Activated CD8-positive, alpha-beta T cell treated with anti-CD3 and anti-CD28 coated beads for 36 hours (primary cell): ENCODE data around the gene DCD. TPM values are rescaled to one million over a fixed set of nuclear protein-coding genes. Genes with fewer than 3 reads are reported as not detected.

Source experiments
- ATAC-seq: fragments of 200-7000 bp; cut with Tn5 transposase; one replicate; pipeline ENCODE4 v1.10.0; 2021; ENCODE audit warnings: mild to moderate bottlenecking, moderate library complexity
- CTCF ChIA-PET: fragments of 350-600 bp; sonication (Branson Sonifier 250); formaldehyde crosslinking; loops from one replicate; lab custom pipeline; 2021; ENCODE audit warnings: antibody characterized with exemption; lab: Charles Lee
- POLR2A ChIA-PET: fragments of 350-600 bp; sonication (Branson Sonifier 250); formaldehyde crosslinking; loops from one replicate; lab custom pipeline; 2021; ENCODE audit warnings: antibody characterized with exemption; lab: Charles Lee
- DNase-seq: peaks from one replicate; pipeline ENCODE4 v3.0.0-alpha.2; 2020
- H3K27ac Mint-ChIP-seq: one replicate; pipeline ENCODE4 v1.8.0; 2021; ENCODE audit warnings: mild to moderate bottlenecking, mixed read lengths
- H3K27me3 Mint-ChIP-seq: one replicate; pipeline ENCODE4 v1.8.0; 2021; ENCODE audit warnings: mixed read lengths
- H3K36me3 Mint-ChIP-seq: one replicate; pipeline ENCODE4 v1.8.0; 2021; ENCODE audit warnings: low read depth, mixed read lengths
- H3K4me1 Mint-ChIP-seq: one replicate; pipeline ENCODE4 v1.8.0; 2021; ENCODE audit warnings: low read depth, mixed read lengths
- H3K4me3 Mint-ChIP-seq: one replicate; pipeline ENCODE4 v1.8.0; 2021; ENCODE audit warnings: mild to moderate bottlenecking, moderate library complexity, mixed read lengths
- H3K9me3 Mint-ChIP-seq: one replicate; pipeline ENCODE4 v1.8.0; 2021; ENCODE audit warnings: mixed read lengths
- CTCF ChIP-seq: fragments of 200-600 bp; IDR thresholded peaks from one replicate; pipeline ENCODE4 v1.8.0; 2022; ENCODE audit warnings: antibody characterized with exemption, mild to moderate bottlenecking
- intact Hi-C: fragments of 100-400 bp; cut with micrococcal nuclease; formaldehyde crosslinking; loops from one replicate; pipeline ENCODE4 v1.10.0; 2022
- total RNA-seq, 2 experiments: library from RNA; stranded (reverse); gene quantifications; one replicate each; pipeline ENCODE4 v1.2.3, GENCODE V29; 2021

The DCD gene
- total RNA-seq, 2 experiments from 2014 or later, result not detected

GRCh38 chr12:54634795-54635194, 13.4 kb downstream of the DCD start, which contains the start of gene LACRT:
LACRT (minus strand) TSS chr12:54634895; CDS start chr12:54634841, 54 bp downstream.
- TF ChIP-seq CTCF, result no peak
- intact Hi-C loops, result no loop called here
- Mint-ChIP-seq H3K27me3 (peaks cover 15% of the 10 kb centered on the region), H3K9me3 (no peaks in the 10 kb centered on the region), H3K36me3 (no peaks in the 10 kb centered on the region), H3K4me1 (peaks cover 3% of the 10 kb centered on the region), H3K4me3 (no peak within 1 kb of the TSS), H3K27ac (no peak within 1 kb of the TSS)
- DNase-seq (no peak), ATAC-seq (no peak)
- ChIA-PET POLR2A (no interaction called here), CTCF (interaction anchor here (0.9 kb wide), 1 partner anchor 55 kb away, joined by 3 read pairs; no protein-coding TSS in a partner anchor)

- ATAC-seq (no peak), DNase-seq (no peak)
- POLR2A ChIA-PET, result no interaction called here
- Mint-ChIP-seq H3K4me1 (peaks cover 3% of the 10 kb centered on the region), H3K27ac (no peak overlapping the region), H3K36me3 (no peaks in the 10 kb centered on the region), H3K4me3 (no peak overlapping the region), H3K27me3 (peaks cover 21% of the 10 kb centered on the region), H3K9me3 (peaks cover 6% of the 10 kb centered on the region)
- CTCF ChIA-PET, result interaction anchor here (0.9 kb wide), 1 partner anchor 55 kb away, joined by 3 read pairs; no protein-coding TSS in a partner anchor
- no peak for TF ChIP-seq CTCF
- intact Hi-C loops, result no loop called here
These were observed 16.0 kb downstream of the DCD start for GRCh38 chr12:54631988-54632728.

- H3K27ac Mint-ChIP-seq, result no peak overlapping the region
- peaks cover 25% of the 10 kb centered on the region for H3K27me3 Mint-ChIP-seq
- H3K9me3 Mint-ChIP-seq, result peaks cover 9% of the 10 kb centered on the region
- H3K36me3 Mint-ChIP-seq, result no peaks in the 10 kb centered on the region
- DNase-seq (no peak), ATAC-seq (no peak)
- no peak overlapping the region for H3K4me3 Mint-ChIP-seq
- peaks cover 3% of the 10 kb centered on the region for H3K4me1 Mint-ChIP-seq
- POLR2A ChIA-PET, result no interaction called here
- no peak for TF ChIP-seq CTCF
- intact Hi-C loops, result no loop called here
- CTCF ChIA-PET, result interaction anchor here (0.8 kb wide), 1 partner anchor 9 kb away, joined by 3 read pairs; no protein-coding TSS in a partner anchor
These were observed 16.6 kb downstream of the DCD start for GRCh38 chr12:54631551-54631950.

DNA sequence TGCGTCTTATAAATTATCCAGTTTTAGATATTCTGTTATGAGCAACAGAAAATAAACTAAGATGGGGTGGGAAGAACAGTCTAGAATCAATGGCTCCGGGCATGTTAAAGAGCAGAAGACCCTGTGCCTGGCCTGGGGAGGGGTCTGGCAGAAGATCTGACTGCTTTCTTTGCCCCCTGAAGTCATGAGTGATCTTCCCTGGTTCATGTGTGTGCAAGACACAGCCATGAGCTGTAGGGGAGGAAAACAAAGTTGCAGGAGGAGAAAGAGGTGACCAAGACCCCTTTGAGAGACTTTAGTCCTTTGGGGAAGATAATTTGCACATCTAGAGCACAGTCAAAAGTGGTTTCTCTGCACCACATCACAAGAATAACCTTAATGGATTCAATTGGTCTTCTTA, 18.2 kb downstream of the DCD start:
- H3K27ac Mint-ChIP-seq, result no peak overlapping the region
- no peaks in the 10 kb centered on the region for H3K36me3 Mint-ChIP-seq
- H3K4me3 Mint-ChIP-seq, result no peak overlapping the region
- no peak for TF ChIP-seq CTCF
- CTCF ChIA-PET, result interaction anchor here (1.1 kb wide), 2 partner anchors 50 kb away, joined by 3 to 5 read pairs; no protein-coding TSS in a partner anchor
- H3K9me3 Mint-ChIP-seq, result peaks cover 9% of the 10 kb centered on the region
- DNase-seq (no peak), ATAC-seq (no peak)
- peaks cover 37% of the 10 kb centered on the region for H3K27me3 Mint-ChIP-seq
- POLR2A ChIA-PET, result no interaction called here
- peaks cover 3% of the 10 kb centered on the region for H3K4me1 Mint-ChIP-seq
- intact Hi-C loops, result no loop called here

- peaks cover 9% of the 10 kb centered on the region for H3K9me3 Mint-ChIP-seq
- ATAC-seq (no peak), DNase-seq (no peak)
- no peak overlapping the region for H3K4me3 Mint-ChIP-seq
- no peak for TF ChIP-seq CTCF
- H3K27ac Mint-ChIP-seq, result no peak overlapping the region
- ChIA-PET CTCF (interaction anchor here (0.6 to 1.2 kb wide), 2 partner anchors 33 to 444 kb away, joined by 3 to 4 read pairs; no protein-coding TSS in a partner anchor), POLR2A (no interaction called here)
- H3K36me3 Mint-ChIP-seq, result no peaks in the 10 kb centered on the region
- H3K4me1 Mint-ChIP-seq, result peaks cover 3% of the 10 kb centered on the region
- intact Hi-C loops, result no loop called here
- H3K27me3 Mint-ChIP-seq, result peaks cover 38% of the 10 kb centered on the region
These were observed 19.8 kb downstream of the DCD start for GRCh38 chr12:54628186-54628846.
